Activated CD8-positive, alpha-beta memory T cell treated with anti-CD3 and anti-CD28 coated beads, Interleukin-2, amount 50 U/mL, for 1 hour (primary cell): ENCODE measurements around the gene CAMTA1.

Experiments used
- DNase-seq: peaks from one replicate; pipeline ENCODE4 v3.0.0-alpha.2; 2020; ENCODE audit errors: extremely low read depth

The CAMTA1 gene

GRCh38 chr1:7810395-7810794 lies 1025.1 kb downstream of the CAMTA1 start:
- DNase-seq, result no peak

DNA sequence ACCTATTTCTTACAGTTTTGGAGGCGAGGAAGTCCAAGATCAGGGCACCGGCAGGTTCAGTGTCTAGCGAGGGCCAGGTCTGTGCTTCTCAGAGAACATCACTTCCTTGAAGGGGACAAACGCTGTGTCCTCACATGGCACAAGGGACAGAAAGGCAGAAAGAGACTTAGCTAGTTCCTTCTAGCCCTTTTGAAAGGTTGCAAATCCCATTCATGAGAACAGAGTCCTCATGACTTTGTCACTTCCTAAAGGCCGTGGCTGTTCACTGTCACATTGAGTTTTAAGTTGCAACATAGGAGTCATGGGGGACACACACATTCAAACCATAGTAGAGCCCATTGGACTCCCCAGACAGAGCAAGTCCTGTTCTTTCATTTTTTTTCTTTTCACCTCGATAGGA lies 1026.2 kb downstream of the CAMTA1 start:
- DNase-seq, result no peak

- DNase-seq, result no peak
Measured at GRCh38 chr1:7813677-7814373, 1028.6 kb downstream of the CAMTA1 start.
